Stimulated activated CD4-positive, alpha-beta T cell treated with anti-CD3 and anti-CD28 coated beads, TNF-alpha, amount 100 ng/mL, for 24 hours (primary cell): ENCODE results near the gene C5orf15.

Experiments
- DNase-seq, 3 experiments: peaks; one replicate each; pipeline ENCODE4 v3.0.0-alpha.2; 2020; ENCODE audit warnings: low read depth in 3 of 3

Gene C5orf15

DNA sequence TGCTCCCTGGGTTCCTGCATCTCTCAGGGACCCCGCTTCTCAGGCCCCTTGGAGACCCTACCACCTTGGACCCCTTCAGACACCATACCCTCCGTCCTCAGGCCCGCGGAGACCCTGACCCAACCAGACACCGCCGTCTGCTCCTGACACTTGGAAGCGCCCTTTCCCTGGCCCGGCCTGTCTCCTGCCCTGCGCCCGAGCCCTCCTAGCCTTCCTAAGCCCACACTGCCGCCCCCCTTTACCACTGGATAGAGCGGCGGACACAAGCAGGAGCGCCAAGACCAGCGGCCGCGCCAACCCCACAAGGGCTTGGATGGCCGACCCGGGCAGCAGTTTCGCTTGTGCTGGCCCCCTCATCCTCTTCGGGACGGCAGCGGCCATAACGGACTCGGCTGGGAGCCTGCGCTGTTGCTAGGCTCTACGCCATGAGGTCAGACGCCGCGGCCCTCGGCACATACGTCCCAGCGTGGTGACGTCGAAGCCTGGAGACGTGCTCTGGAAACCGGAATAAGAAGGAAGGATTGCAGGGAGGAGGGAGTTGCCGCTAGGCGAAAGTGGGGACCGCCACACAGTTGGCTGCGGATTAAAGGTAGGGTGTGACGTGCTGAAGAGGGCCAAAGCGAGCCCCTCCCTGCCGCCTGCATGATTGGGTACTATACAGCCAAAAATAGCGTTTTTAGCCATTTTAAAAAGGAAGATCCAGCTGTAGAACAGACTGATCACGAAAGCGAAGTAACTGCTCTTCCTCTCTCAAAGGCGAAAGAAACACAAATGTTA is at the start of gene C5orf15:
Gene C5orf15, minus strand, starts transcription at position 422 of the 777 bp plus-strand sequence. Its CDS starts 41 bp downstream, at position 381.
- peak; percentile 82 to 95 (median 88) for DNase-seq

DNA sequence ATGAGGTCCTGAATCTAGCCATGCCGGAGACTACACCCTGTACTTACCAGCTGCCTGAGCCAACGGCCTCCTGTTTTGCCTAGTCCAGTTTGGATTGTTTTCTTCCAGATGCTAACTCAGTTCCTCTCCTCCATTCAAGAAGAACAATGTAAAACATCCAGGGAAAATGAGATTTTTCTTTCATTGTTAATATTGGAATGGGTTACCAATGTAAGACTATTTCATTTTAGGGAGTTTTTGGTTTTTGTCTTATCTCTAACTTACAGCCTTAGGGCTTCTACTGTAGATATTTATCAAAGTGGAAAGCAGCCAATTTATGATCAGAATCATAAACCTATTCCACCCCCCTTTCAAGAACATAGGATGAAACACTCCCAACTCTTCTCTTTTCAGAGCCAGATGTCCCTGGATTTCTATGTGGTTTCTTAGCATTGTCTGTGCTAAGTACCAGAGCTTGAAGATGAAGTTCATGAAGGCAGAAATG is 39.9 kb upstream of the C5orf15 start:
- no peak for DNase-seq

DNA sequence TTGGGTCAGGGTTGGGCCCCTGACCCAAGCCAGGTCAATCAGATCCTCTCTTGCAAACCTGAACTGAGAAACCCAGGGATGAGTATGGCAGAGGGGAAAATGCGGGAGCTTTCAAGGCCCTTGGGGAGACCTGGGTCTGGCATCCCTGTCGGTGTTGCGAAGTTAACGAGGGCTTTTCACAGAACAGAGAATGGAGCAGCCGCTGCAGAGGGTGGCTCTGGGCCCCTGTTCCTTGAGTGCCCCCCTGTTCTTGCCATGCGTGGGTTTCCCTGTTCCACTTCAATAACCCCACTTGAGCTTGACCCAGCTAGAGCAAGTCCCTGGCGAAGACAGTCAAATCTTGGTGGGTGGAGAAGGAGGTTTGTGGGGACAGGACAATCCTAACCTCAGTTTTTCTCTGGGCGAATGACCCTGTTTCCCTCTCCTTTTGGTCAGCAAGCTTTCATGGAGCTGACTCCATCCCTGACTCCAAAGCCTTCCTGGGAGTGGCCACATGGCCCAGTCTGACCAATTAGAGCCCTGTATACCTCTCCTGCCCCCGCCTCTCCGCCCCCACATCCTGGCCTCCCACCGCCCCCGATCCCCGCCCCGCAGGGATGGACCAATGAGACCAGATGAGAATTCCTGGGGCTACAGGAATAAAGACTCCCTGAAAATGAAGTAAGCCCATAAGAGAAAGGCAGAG is 39.3 kb upstream of the C5orf15 start:
- no peak for DNase-seq

DNA sequence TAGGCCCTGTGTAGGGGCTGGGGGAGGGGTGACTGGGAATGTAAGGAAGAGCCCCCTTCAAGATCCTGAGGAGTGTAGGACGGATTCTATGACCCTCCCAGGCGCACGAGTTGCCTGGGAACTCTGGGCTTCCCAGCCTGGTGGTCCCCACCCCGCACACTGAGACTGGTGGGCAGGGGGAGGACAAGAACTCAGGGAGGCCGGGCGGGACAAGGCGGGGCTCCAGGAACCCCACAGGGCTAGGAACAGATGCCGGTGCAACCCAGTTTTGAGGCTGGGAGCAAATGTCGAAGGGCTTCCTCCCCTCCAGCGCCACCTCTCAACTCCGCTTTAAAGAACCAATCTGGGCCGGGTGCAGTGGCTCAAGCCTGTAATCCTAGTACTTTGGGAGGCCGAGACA is 37.7 kb upstream of the C5orf15 start:
- DNase-seq = no peak

DNA sequence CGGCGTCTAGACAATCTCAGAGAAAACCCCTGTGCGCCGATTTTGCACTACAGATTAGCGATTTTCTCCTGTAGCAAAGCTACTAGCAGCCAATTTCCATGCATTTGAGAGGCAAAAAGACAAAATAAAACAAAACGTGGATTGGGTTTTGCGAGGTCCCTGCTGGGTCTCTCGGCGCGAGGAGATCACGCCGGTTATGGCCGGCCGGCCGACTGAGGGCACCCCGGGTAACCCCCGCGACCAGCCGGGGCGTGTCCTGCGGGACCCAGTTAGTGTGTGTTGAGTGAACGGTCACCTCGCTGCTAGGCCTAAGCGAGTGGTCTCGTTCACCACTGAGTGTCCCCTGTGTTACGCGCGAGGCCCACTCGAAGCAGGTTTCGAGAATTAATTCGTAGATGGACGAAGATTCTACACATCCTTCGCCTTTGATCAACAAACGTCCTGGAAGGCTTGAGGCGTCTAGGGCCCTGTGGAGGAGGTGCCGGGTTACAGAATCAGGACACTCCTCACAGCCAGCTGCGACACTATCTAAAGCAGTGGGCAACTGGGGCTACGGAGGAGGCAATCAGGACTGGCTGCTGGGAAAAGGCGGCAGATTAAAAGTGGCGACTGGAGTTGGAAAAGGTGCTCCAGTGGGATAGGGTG is 37.1 kb upstream of the C5orf15 start:
- no peak for DNase-seq

DNA sequence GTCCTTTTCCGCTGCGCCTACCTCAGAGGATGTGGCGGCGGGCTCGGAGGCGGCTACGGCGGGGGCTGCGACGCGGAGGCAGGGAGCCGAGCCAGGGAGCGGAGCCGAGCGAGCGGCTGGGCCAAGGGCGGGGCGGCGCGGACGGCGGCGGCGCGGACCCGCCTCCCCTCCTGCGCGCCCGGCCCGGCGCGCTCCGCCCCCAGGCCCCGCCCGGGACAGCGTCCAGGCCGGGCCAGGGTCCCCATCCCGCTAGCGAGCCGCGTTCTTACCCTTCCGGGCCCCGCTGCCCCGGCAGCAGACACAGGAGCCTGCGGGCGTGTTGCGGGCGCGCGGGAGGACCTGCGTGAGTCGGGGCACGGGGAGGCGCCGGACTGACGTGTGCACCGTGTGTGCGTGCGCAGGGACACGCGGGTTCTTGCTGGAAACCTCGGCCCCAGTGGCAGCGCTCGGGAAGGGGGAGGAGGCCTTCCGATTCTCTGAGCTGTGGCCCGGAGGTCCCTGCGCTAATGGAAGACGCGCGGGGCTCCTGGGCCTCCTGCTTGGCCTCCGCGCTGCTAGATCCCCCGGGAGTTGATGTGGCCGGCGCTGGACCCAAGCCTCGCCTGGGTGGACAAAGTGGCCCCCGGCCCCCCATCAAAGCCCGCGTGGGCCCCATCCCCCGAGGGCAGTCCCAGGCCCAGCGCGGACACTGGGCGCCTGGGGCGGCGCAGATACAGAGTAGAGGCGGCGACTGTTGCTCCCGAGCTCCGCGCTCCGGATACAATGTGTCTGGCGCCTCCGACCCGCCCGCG is 36.4 kb upstream of the C5orf15 start, which contains the start of gene VDAC1:
Gene VDAC1, minus strand, starts transcription at position 350 of the 791 bp plus-strand sequence. CDS start 11,963 bp downstream, outside the sequence.
- DNase-seq = peak; percentile 60 to 79 (median 62)

DNA sequence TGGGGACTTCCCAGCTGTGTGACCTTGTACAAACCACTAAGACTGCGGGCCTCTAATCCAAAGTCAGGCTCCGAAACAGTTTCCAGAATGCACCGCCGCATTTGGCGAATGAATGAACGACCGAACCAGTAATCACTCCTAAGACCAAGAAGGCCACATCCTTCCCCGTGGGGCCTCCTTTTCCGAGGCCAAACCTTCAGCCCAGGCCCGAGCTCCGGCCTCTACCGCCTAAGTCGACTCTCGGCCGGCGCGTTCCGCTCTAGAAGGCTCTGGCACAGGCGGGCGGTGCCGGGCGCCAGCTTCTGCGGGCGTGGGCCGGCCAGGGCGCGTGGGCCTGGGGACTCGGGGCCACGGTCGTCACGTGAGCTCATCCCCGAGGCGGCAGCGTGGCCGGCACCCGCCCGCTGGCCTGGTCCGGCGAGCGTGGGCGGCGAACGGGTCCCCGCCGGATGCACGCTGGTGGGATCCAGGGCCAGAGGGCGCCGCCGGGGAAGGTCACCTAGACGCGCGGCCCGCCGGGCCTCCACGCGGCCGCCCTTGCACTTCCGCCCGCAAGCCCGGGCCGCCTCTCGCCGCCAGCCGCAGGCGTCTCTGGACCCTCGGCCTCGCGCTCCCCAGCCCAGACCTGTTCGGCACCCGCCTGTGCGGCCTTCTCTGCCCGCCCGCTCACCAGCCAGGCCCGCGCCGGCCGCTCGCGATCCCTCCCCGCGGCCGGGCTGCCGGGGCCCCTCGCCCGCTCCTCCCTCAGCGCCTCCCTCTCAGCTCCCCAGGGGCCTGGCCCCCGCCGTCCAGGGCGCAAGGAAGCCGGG is 35.6 kb upstream of the C5orf15 start:
- DNase-seq = peak; percentile 22 to 53 (median 29)

DNA sequence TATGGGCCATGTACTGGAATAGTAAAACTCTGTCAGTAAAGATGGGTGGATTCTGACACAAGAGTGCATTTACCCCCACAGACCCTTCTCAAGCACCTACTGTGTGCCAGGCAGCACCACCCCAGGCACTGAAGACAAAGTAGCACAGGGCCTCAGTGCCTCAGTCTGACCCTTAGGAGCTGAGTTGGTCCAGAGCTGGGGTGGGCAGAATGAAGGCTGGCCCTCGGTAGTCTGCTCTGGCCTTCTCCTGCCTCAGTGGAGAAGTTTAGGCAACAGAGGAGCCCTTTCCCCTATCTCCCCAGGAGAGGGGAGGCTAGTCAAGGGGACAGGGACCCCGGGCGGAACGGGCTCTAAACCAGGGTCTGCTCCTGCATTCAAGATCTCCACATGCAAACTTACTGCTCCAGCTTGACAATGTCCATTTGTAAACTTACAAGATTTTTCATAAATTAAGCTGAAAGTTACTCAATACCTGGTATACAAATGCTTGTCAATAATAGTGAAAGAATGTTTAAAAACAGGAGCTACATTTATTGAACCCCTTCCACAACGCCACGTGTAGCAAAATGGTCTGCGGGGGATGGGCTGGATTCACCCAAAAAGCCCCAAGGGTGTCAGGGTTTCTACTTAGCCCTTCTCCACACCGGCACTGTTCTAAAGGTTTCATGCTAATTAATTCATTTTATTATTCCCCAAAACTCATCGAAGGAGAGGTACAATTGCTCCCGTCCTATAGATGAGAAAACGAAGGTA is 34.8 kb upstream of the C5orf15 start:
- DNase-seq = peak; percentile 11 to 33 (median 32)

DNA sequence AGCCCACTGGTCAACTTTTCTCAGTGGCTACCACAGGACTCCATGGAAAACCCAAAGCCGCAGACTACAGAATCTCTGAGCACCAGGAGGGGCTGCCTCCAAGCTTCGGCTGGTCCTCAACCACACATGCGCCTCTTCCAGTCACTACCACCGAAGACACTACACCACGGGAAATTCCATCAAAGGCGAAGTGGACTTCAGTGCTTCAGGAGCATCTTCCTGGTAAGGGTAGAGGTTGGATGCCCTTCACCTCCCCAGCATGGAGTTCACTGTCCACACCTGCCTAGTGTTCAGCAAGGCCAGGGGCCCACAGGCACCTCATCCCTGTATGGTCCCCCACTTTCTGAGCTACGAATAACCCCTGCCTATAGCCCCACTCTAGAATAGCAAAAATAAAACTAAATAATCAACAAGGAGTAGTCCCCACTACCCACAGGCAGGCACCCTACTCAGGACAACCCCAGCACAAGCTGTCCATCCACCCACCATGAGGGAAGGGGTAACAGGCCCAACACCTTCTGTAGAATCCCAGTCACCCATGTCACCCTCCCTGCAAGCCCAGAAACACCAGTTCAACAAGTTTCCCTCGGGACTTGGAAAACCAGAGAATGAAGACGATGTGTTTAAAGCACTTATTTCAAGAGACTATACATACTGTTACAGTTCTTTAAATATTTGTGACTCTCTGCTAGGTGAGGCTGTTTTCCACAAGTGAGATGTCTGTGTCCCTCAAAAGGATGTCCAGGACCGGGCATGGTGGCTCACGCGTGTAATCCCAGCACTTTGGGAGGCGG is 33.7 kb upstream of the C5orf15 start:
- DNase-seq = no peak

DNA sequence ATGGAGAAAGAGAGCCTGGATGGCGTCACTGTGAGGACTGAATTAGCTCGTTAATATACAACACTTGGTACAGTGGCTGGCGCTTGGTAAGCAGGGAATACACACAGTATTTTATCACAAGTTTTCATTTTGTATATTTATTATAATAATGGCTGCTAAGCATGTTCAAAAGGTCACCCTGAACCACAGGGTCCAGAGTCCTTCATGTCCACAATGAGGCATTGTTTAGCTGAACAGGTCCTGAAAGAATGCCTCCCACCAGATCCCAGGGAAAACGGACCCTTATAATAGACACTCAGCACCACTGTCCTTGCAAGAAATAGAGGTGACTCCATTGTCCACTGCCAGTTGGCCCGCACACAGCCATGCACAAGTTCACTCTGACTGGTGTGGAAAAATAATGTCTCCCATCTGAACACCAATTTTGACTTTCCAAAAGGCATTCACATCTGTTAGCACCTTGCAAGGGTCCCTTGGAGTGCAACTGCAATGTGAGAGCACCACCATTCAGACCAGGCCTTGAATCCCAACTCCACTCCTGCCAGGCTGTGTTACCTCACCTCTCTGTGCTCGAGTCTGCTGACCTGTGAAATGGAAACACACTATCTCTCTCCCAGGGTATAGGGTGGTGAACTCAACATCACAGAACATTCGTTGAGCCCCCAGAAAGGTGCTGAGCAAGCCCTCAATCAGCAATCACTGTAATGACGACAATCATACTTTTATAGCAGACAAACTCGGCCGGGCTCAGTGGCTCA is 32.5 kb upstream of the C5orf15 start:
- no peak for DNase-seq

DNA sequence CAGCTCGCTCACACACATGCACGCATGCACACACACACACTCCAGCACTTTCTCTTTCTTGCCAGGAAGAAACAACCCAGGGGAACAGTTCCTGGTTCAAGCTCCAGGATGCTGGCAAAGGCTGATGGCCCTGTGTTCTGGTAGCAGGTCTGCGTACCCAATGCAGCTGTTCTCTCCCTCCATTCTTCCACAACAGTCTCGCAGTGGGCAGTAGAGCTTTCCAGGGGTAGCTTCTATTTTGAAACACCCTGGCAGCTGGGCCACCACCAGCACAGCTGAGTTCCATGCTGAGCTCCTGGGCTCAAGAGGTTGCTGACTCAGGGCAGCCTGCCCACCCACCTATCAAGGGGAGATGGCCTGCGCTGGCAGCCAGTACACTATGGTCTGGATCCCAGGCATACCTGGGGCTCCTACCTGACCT is 31.7 kb upstream of the C5orf15 start:
- no peak for DNase-seq

DNA sequence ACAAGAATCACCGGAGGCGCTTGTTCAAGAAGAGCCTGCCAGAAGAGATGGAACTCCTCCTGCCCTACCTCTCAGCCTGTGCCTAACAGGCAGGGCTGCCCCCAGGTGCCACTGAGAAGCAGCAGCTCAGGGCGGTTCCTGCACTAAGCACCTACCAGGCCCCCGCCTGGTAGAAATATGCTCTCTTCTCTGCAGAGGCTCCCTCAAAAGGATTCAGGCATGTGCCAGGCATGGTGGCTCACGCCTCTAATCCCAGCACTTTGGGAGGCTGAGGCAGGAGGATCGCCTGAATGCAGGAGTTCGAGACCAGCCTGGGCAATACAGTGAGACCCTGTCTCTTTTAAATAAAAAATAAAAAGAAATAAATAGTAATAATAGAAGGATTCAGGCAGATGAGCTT is 30.4 kb upstream of the C5orf15 start:
- no peak for DNase-seq

DNA sequence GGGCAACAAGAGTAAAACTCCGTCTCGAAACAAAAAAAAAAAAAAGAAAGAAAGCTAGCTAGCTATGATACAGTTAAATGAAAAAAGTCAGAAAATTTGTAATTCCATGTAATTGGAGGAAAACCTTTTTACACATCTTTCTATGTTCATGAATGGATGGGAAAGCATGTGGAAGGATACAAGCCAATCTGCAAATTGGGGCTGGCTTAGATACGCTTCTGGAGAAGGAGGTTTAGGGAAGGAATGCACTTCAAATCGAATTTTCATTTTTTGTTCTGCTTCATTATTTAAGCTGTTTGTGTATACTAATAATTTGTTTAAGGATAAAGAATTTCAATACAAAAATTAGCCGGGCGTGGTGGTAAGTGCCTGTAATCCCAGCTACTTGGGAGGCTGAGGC is 29.6 kb upstream of the C5orf15 start:
- no peak for DNase-seq

DNA sequence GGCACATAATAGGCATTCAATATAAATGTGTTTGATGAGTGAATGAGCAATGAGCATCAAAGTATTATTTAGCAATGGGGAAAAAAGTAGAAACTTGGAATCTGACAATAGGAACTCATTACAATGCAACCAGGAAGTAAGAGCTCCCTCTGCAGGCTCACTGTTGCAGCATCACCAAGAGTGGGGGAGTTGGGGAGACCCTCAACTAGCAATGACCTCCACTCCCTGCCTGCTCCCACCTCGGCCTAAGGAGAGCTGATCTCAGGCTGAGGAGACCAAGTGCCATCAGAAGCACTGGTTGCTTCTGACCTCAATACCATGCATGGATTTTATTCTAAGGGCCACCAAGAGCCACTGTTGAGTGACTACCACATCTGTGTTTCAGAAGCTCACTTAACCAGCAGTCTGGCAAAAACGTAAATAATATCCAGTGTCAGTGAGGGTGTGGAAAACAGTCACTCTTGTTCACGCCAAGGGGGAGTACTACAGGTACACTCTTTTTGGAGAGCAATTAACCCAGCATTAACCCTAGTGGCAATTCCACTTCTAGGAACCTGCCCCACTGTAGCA is 28.3 kb upstream of the C5orf15 start:
- DNase-seq = no peak

DNA sequence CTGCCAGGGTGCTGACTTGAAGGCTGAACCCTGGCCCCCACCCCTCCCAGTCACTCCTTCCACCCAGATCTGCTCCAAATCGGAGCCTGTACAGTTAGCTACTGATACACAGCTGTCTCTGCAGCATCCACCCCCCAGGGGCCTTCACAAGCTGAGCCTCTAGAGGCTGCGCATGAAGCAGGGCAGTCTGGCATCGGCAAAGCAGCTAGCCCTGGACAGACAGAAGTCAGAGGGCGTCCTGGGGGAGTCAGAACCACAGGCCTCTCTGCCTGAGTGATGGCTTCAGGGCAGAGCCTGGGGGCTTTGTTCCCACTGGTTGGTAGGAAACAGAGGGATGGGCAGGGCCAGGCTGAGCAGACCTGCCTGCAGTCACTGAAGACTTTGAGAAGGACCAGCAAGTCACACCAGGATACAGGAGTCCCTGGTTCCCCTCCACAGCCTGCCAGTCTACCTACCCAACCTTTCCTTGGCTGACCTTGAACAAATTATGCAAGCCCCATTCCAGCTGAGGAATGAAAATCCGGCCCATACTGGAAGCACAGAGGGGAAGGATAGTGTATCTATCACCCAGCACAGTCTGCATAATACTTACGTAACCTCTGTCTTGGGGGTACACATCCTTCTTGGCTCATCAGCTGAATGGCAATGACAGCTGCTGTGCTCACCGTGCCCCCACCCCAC is 27.6 kb upstream of the C5orf15 start:
- DNase-seq = no peak

DNA sequence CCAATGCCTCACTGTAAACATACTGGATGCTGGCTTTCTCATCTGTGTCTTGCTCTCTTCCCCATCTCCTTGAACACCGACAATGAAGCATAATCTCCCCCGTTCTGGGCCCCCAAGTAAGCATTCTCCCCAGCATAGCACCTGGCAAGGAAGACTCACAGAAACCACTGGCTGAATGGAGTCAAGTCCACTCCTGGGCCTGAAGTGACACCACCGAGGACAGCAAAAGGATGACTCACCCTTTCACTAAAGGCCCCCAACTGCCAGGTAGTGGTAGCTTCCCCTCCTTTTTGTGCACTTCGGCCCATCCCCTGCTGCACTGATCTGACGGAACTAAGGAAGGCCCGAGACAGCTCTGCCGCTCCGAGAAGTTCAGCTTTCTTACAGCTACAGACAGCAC is 26.9 kb upstream of the C5orf15 start:
- DNase-seq = no peak

DNA sequence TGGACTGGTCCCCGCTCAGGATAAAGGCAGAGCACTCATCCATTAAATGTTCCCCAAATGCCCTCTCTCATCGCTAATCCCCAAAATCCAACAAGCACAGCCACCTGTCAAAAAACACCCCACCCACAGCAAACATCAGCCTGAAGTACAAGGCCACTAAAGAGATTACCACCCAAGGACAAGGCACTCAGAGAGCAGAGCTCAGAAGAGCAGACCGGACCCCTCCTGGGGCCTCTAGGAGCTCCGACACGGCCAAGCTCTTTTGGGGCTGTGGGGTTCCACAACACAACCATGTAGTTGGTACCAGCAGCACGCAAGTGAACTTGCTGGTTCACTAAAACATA is 26.5 kb upstream of the C5orf15 start:
- DNase-seq = no peak
